Activated gamma-delta T cell (primary cell): ENCODE measurements around the gene POLD1.
"Not testable (repeated sequence)": the region's sequence is repeated elsewhere in the genome, so short reads cannot be mapped to it uniquely, and the experiment has no call there.

Experiments used
- DNase-seq: peaks from one replicate; lab custom pipeline; 2025; lab: John Stamatoyannopoulos, UW

POLD1 gene

DNA sequence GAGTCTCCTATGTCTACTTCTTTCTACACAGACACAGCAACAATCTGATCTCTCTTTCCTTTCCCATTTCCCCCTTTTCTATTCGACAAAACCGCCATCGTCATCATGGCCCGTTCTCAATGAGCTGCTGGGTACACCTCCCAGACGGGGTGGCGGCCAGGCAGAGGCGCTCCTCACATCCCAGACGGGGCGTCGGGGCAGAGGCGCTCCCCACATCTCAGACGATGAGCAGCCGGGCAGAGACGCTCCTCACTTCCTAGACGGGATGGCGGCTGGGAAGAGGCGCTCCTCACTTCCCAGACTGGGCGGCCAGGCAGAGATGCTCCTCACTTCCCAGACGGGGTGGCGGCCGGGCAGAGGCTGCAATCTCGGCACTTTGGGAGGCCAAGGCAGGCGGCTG, 6.8 kb downstream of the POLD1 start:
- DNase-seq, result not testable (repeated sequence)

GRCh38 chr19:50392759-50393158, 8.6 kb downstream of the POLD1 start:
- DNase-seq, result no peak

GRCh38 chr19:50393589-50393988, 9.4 kb downstream of the POLD1 start:
- DNase-seq, result no peak

DNA sequence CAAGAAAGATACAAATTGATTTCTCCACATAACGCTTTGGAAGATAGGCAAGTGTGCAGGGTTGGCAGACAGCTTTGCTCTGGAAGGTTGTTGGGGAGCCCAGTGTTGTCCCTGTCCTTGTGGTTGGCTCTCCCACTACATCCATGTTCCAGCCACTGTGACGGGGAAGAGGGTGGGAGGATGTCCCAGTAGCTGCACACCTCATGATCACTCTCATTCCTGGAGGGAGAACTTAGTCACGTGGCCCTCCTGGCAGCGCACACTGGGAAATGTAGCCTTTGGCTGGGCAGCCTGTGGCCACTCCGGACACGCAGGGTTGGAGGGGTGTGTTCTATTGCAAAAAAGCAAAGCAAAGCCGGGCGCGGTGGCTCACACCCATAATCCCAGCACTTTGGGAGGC, 9.9 kb downstream of the POLD1 start:
- DNase-seq, result no peak

DNA sequence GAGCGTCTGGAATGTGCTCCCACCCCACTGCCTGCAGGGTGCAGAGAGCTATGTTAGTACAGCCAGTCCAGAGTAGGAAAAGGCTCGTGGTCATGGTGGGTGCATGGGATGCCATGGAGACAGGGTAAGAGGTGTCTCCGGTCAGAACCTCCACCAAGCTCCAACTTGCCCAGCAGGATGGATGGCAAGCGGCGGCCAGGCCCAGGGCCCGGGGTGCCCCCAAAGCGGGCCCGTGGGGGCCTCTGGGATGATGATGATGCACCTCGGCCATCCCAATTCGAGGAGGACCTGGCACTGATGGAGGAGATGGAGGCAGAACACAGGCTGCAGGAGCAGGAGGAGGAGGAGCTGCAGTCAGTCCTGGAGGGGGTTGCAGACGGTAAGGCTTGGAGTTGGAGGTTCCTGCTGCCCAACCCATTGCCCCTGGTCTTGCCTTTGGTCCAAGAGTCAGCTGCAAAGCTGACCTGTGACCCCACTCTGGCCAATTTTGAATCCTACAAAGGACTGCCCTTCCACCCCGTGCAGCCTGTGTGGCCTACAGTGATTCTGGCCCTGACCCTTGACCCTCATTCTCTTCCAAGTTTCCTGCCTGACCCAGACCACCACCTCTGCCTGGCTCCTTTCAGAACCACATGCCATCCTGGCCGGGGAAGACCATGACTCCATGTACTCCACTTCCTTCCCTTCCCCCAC, 14.7 kb downstream of the POLD1 start:
- no peak for DNase-seq

DNA sequence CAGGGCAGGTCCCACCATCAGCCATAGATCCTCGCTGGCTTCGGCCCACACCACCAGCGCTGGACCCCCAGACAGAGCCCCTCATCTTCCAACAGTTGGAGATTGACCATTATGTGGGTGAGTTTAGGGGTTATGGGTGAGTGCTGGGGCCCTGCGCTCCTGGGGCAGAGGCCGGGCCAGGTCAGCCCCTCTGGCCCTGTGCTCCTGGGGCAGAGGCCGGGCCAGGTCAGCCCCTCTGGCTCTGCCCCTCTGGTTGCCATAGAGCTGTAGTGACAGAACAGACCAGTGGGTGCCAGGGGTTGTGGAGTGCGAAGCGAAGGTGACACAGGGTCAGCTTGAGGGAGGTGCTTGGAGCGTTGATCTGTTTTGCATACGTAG, 15.2 kb downstream of the POLD1 start:
- DNase-seq, result no peak

DNA sequence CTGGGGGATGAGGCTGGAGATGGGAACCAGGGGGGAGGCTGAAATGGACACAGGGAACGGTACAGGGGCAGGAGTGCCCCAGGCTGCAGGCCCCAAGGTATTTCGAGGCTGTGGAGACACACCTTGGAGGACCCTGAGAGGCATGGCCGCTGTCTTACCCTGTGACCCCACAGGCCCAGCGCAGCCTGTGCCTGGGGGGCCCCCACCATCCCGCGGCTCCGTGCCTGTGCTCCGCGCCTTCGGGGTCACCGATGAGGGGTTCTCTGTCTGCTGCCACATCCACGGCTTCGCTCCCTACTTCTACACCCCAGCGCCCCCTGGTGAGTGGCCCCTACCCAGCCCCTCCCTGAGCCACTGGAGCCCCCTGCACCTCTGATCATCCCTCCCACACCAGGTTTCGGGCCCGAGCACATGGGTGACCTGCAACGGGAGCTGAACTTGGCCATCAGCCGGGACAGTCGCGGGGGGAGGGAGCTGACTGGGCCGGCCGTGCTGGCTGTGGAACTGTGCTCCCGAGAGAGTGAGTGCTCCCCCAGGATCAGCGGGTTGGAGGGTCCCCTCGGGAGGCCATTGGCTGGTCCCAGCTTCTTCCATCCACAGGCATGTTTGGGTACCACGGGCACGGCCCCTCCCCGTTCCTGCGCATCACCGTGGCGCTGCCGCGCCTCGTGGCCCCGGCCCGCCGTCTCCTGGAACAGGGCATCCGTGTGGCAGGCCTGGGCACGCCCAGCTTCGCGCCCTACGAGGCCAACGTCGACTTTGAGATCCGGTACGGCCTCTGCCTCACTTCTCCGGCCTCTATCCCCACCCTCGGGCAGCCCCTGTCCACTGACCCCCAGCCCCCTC, 17.7 kb downstream of the POLD1 start:
- DNase-seq, result no peak

DNA sequence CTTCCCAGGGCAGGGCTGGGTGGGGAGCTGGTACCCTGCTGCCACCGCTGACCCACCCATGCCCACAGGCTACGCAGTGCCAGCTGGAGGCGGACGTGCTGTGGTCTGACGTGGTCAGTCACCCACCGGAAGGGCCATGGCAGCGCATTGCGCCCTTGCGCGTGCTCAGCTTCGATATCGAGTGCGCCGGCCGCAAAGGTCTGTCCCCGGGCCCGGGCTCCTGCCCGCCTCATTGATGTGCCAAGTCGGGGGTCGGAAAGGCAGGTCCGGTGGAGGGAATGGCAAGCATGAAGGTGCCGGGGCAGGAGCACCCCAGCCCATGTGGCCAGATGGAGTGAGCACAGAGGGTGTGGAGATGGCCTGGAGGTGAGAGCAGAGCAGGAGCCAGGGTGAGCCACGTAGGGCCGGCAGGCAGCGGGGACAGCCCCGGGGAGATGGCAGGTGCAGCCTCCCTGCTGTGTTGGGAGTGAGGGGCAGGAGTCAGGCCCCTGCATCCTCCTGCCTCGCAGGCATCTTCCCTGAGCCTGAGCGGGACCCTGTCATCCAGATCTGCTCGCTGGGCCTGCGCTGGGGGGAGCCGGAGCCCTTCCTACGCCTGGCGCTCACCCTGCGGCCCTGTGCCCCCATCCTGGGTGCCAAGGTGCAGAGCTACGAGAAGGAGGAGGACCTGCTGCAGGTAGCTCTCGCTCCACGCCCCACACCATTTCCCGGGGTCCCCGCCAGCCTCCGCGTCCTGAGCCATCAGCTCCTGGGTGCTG, 18.6 kb downstream of the POLD1 start:
- DNase-seq, result no peak

GRCh38 chr19:50406156-50406820, 22.1 kb downstream of the POLD1 start:
- no peak for DNase-seq

DNA sequence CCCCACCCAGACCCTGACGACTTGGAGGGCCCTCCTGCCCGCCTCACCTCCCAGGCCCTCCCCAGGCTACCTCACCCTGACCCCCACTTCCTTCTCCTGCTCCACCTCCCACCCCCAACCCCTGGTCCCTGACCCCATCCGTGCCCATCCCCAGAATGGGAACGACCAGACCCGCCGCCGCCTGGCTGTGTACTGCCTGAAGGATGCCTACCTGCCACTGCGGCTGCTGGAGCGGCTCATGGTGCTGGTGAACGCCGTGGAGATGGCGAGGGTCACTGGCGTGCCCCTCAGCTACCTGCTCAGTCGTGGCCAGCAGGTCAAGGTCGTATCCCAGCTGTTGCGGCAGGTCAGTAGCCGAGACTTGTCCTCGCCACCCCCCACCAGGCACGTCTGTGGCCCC, 22.7 kb downstream of the POLD1 start:
- no peak for DNase-seq

- no peak for DNase-seq
These were observed 25.2 kb downstream of the POLD1 start for GRCh38 chr19:50409347-50409746.

- no peak for DNase-seq
These were observed 26.0 kb downstream of the POLD1 start for GRCh38 chr19:50410109-50410508.

GRCh38 chr19:50412419-50412818, 28.3 kb downstream of the POLD1 start:
- DNase-seq, result no peak

GRCh38 chr19:50413096-50413495, 28.9 kb downstream of the POLD1 start:
- DNase-seq, result no peak

GRCh38 chr19:50413531-50413930, 29.4 kb downstream of the POLD1 start:
- DNase-seq, result no peak

DNA sequence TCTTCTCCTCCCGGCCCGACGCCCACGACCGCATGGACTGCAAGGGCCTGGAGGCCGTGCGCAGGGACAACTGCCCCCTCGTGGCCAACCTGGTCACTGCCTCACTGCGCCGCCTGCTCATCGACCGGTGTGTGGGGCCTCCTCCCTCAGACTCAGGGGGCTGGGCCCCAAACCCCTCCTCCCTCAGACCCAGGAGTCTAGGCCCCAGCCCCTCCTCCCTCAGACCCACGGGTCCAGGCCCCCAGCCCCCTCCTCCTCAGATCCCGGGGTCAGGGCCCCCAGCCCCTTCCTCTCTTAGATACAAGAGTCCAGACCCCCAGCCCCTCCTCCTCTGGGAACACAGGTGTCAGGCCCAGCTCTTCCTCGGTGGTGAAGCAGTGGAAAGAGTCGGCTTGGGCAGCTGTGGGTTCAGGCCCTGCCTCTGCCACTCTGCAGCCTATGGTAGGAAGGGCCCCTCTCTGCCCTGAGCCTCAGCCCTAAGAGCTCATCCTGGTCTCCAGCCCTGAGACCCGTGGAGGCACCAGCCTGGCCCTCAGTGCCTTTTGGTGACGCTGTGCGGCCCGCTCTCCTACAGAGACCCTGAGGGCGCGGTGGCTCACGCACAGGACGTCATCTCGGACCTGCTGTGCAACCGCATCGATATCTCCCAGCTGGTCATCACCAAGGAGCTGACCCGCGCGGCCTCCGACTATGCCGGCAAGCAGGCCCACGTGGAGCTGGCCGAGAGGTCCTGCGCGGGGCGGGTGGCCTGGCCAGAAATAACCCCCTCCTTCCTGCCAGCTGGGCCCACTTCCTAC, 30.9 kb downstream of the POLD1 start:
- DNase-seq, result peak; percentile 42

- DNase-seq, result no peak
These were observed 31.5 kb downstream of the POLD1 start for GRCh38 chr19:50415661-50416033.

GRCh38 chr19:50416034-50416977, 32.2 kb downstream of the POLD1 start:
- DNase-seq, result no peak

- no peak for DNase-seq
These were observed 33.2 kb downstream of the POLD1 start for GRCh38 chr19:50417111-50418081.
